Liver (tissue), 9 donors: ENCODE data around the gene SAC3D1. TPM values are rescaled to one million over a fixed set of nuclear protein-coding genes. Genes with fewer than 3 reads are reported as not detected.

Source experiments
- DNase-seq: peaks from one replicate; pipeline ENCODE4 v3.0.0-alpha.2; 2017; ENCODE audit warnings: low spot score
- H3K27ac ChIP-seq, 2 donors: one replicate each; pipeline ENCODE4 v1.7.0; 2013; ENCODE audit warnings: inconsistent platforms in 2 of 2, low read length in 2 of 2, control low read depth in 1 of 2, low read depth in 1 of 2, mild to moderate bottlenecking in 1 of 2
- H3K27me3 ChIP-seq, 4 donors: one replicate each; pipeline versions ENCODE4 v1.6.1 to v1.7.0; 2013; ENCODE audit warnings: low read length in 3 of 4, inconsistent platforms in 1 of 4, mild to moderate bottlenecking in 1 of 4, moderate library complexity in 1 of 4; ENCODE audit not compliant: control insufficient read depth in 4 of 4, insufficient read depth in 4 of 4
- H3K36me3 ChIP-seq, 4 donors: one replicate each; pipeline versions ENCODE4 v1.6.1 to v1.7.0; 2013; ENCODE audit warnings: low read length in 3 of 4, mild to moderate bottlenecking in 3 of 4, low read depth in 1 of 4, moderate library complexity in 1 of 4; ENCODE audit not compliant: control insufficient read depth in 4 of 4, insufficient read depth in 3 of 4
- H3K4me1 ChIP-seq, 4 donors: one replicate each; pipeline versions ENCODE4 v1.6.1 to v1.7.0; 2013; ENCODE audit warnings: low read length in 3 of 4, mild to moderate bottlenecking in 3 of 4, moderate library complexity in 1 of 4; ENCODE audit not compliant: control insufficient read depth in 4 of 4, insufficient read depth in 4 of 4
- H3K4me3 ChIP-seq, 3 donors: one replicate each; pipeline versions ENCODE4 v1.6.1 to v1.7.0; 2013; ENCODE audit warnings: low read length in 3 of 3, control low read depth in 1 of 3, low read depth in 1 of 3, mild to moderate bottlenecking in 1 of 3
- H3K9ac ChIP-seq, 2 donors: one replicate each; pipeline ENCODE4 v1.7.0; 2013; ENCODE audit warnings: low read length in 2 of 2, mild to moderate bottlenecking in 2 of 2, moderate library complexity in 2 of 2, control low read depth in 1 of 2, low read depth in 1 of 2
- H3K9me3 ChIP-seq, 4 donors: one replicate each; pipeline versions ENCODE4 v1.6.1 to v1.7.0; 2013; ENCODE audit warnings: low read length in 3 of 4; ENCODE audit not compliant: control insufficient read depth in 4 of 4
- CTCF ChIP-seq: fragments of 150-350 bp; IDR thresholded peaks from 2 replicates; pipeline ENCODE4 v1.5.1; 2017; ENCODE audit warnings: improper control_type of control experiment, low read depth, low read length; ENCODE audit not compliant: missing input control
- FOXA1 ChIP-seq: IDR thresholded peaks from 2 replicates; pipeline ENCODE4 v1.6.1; 2016; ENCODE audit warnings: antibody characterized with exemption
- FOXA2 ChIP-seq: IDR thresholded peaks from 2 replicates; pipeline ENCODE4 v1.6.1; 2016; ENCODE audit warnings: antibody characterized with exemption
- GABPA ChIP-seq, 2 donors: IDR thresholded peaks in 1 of 2; conservative IDR thresholded peaks in 1 of 2; 2 replicates each; pipeline ENCODE4 v1.6.1; 2016; ENCODE audit warnings: antibody characterized with exemption in 2 of 2, mild to moderate bottlenecking in 1 of 2, moderate library complexity in 1 of 2
- HNF4A ChIP-seq, 2 donors: conservative IDR thresholded peaks; 2 replicates each; pipeline ENCODE4 v1.6.1; 2016; ENCODE audit warnings: antibody characterized with exemption in 2 of 2, mild to moderate bottlenecking in 2 of 2
- HNF4G ChIP-seq: IDR thresholded peaks from 2 replicates; pipeline ENCODE4 v1.6.1; 2016; ENCODE audit warnings: antibody characterized with exemption
- JUND ChIP-seq, 2 donors: IDR thresholded peaks; 2 replicates each; pipeline ENCODE4 v1.6.1; 2016; ENCODE audit warnings: antibody characterized with exemption in 2 of 2
- MAX ChIP-seq: IDR thresholded peaks from 2 replicates; pipeline ENCODE4 v1.6.1; 2016; ENCODE audit warnings: antibody characterized with exemption
- NR2F2 ChIP-seq: IDR thresholded peaks from 2 replicates; pipeline ENCODE4 v1.6.1; 2016; ENCODE audit warnings: antibody characterized with exemption
- RAD21 ChIP-seq, 2 donors: IDR thresholded peaks; 2 replicates each; pipeline ENCODE4 v1.6.1; 2016; ENCODE audit warnings: antibody characterized with exemption in 2 of 2, mild to moderate bottlenecking in 2 of 2
- REST ChIP-seq: IDR thresholded peaks from 2 replicates; pipeline ENCODE4 v1.6.1; 2016; ENCODE audit warnings: antibody characterized with exemption, mild to moderate bottlenecking
- RXRA ChIP-seq, 2 donors: IDR thresholded peaks; 2 replicates each; pipeline ENCODE4 v1.6.1; 2017 to 2018; ENCODE audit warnings: antibody characterized with exemption in 2 of 2, mild to moderate bottlenecking in 1 of 2
- SP1 ChIP-seq: IDR thresholded peaks from 2 replicates; pipeline ENCODE4 v1.6.1; 2018; ENCODE audit warnings: antibody characterized with exemption, mild to moderate bottlenecking
- TAF1 ChIP-seq: conservative IDR thresholded peaks from 2 replicates; pipeline ENCODE4 v1.6.1; 2016; ENCODE audit warnings: antibody characterized with exemption, mild to moderate bottlenecking
- YY1 ChIP-seq: IDR thresholded peaks from 2 replicates; pipeline ENCODE4 v1.6.1; 2016; ENCODE audit warnings: antibody characterized with exemption, mild to moderate bottlenecking
- ZBTB33 ChIP-seq: IDR thresholded peaks from 2 replicates; pipeline ENCODE4 v1.6.1; 2016; ENCODE audit warnings: antibody characterized with exemption
- WGBS: extraction: QIAGEN DNeasy Blood & Tissue Kit; methylation state at CpG from one replicate; pipeline ENCODE4 v1.1.7; 2013; 5-methylcytosine and 5-hydroxymethylcytosine counted together
- polyA plus RNA-seq, 2 donors: library from polyadenylated mRNA; stranded (reverse) in 1 of 2; unstranded in 1 of 2; fragments of 200-250 nt in 1 of 2; fragments of >200 nt in 1 of 2; fragmentation: Nextera tagmentation in 1 of 2; extraction: Ambion mirVana in 1 of 2; gene quantifications; one replicate each; pipeline versions ENCODE4 v1.2.1 to v1.2.3, GENCODE V29; 2013 to 2015
- total RNA-seq, 2 donors: library from RNA; depleted of rRNA; stranded (reverse); fragments of >200 nt; gene quantifications; one replicate each; pipeline ENCODE4 v1.2.3, GENCODE V29; 2014
- TF ChIP-seq, protein P1 (sequence below): IDR thresholded peaks from 2 replicates; pipeline ENCODE4 v1.6.1; 2016; ENCODE audit warnings: antibody characterized with exemption
- donor health status: healthy.
- donor health status: healthy.
- donor health status: healthy.
- donor health status: healthy.
- donor health status: healthy.

SAC3D1 gene
- total and polyA plus RNA-seq, 4 donors: 3.8 to 7.9 (median 6.8) TPM

- TF ChIP-seq ZBTB33 (no peak), YY1 (no peak), JUND (IDR thresholded peaks at IDR 0.05) (no peak)
Measured at GRCh38 chr11:65042891-65043290, 1.9 kb downstream of the SAC3D1 start (continued).

DNA sequence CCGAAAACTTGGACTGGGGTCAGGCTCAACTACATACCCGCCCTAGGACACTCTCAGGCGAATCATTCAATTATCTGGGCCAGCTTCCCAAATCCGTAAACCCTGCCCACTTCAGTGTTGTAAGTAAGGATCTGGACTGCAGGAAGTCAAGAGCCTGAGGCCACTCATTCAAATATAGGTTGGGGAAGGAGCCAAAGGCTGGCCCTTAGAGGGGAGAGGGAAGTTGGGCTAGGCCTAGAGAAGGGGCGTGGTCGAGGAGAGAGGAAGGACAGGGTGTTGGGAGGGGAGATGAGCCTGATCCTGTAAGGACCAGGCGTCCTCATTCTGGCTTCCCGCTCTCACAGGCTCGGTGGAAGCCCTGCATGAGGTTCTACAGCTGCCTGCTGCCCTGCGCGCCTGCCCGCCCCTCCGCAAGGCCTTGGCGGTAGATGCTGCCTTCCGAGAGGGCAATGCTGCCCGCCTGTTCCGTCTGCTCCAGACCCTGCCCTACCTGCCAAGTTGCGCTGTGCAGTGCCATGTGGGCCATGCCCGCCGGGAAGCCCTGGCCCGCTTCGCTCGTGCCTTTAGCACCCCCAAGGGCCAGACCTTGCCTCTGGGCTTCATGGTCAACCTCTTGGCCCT is 3.0 kb downstream of the SAC3D1 start:
- no peaks in the 10 kb centered on the region for H3K9me3 ChIP-seq
- H3K4me1 ChIP-seq: peaks cover 4 to 22% (median 12%) of the 10 kb centered on the region in 4 donors
- peaks cover 0 to 5% (median 2%) of the 10 kb centered on the region in 4 donors for H3K36me3 ChIP-seq
- WGBS: 91% methylated on average over 23 of the region's 23 CpGs
- no peak overlapping the region for H3K4me3 ChIP-seq
- H3K27me3 ChIP-seq: no peaks in the 10 kb centered on the region
- no peak for DNase-seq
- TF ChIP-seq SP1 (no peak), GABPA (IDR thresholded peaks at IDR 0.05 in 1 of 2, conservative IDR thresholded peaks at IDR 0.05 in 1 of 2) (no peak), HNF4A (conservative IDR thresholded peaks at IDR 0.05) (no peak), FOXA2 (no peak), ZBTB33 (no peak), YY1 (no peak), TAF1 (no peak), CTCF (no peak), MAX (no peak), REST (no peak), JUND (IDR thresholded peaks at IDR 0.05) (no peak), NR2F2 (no peak), FOXA1 (no peak), RAD21 (IDR thresholded peaks at IDR 0.05) (no peak), HNF4G (no peak), RXRA (IDR thresholded peaks at IDR 0.05) (no peak)
- TF ChIP-seq, protein P1, sequence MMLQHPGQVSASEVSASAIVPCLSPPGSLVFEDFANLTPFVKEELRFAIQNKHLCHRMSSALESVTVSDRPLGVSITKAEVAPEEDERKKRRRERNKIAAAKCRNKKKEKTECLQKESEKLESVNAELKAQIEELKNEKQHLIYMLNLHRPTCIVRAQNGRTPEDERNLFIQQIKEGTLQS: no peak
- no peak overlapping the region for H3K9ac ChIP-seq
- H3K27ac ChIP-seq: no peak overlapping the region
